CD4-positive, alpha-beta T cell treated with Interleukin-6 at 100 ng/mL for 8 hours (primary cell): ENCODE measurements around the gene VCAN.

Source experiments
- DNase-seq: peaks from one replicate; pipeline ENCODE4 v3.0.0-alpha.2; 2020; ENCODE audit warnings: mixed read lengths, low spot score

Gene VCAN

GRCh38 chr5:83498585-83498984 lies 27.0 kb downstream of the VCAN start:
- no peak for DNase-seq

DNA sequence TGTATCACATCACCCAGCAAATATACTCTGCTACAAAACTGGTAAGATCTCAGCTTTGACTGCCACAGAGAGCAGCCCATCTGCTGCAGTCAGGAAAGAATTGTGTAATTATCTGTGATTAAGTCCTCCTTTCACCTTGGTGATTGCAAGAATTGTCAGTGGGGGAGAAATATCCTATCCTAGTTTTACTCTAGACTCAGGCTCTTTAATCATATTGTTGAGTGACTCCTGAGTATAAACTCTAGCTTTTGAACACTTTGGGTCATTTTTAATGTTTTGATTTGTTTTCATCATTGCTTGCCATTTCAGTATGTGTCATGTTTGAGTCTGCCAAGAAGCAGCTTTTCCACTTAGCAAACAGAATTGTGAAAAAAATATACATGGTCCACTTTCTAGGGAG lies 32.1 kb downstream of the VCAN start:
- DNase-seq: no peak

DNA sequence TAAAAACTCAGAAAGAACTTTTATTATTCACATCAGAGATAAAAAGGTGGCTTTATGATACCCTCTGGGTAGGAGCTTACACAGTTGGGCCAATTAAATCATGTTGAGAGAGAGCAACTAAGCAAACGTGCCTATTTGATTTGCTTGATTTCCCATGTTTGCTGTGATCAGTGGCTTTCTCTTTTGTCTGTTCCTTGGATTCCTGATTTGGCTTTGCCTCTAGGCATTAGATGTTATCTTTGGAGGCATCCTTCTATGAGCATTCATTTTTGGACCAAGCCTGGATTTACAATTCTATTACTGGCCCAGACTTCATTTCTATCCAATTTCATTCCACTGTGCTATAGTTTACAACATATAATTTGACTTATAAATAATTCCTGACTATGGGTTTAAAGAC lies 35.9 kb downstream of the VCAN start:
- no peak for DNase-seq

- no peak for DNase-seq
Observed at GRCh38 chr5:83509540-83509939, 38.0 kb downstream of the VCAN start.

- DNase-seq: no peak
Observed at GRCh38 chr5:83510260-83510659, 38.7 kb downstream of the VCAN start.

GRCh38 chr5:83512061-83512745 lies 40.7 kb downstream of the VCAN start:
- DNase-seq: no peak

- no peak for DNase-seq
Observed at GRCh38 chr5:83513081-83513480, 41.5 kb downstream of the VCAN start.

DNA sequence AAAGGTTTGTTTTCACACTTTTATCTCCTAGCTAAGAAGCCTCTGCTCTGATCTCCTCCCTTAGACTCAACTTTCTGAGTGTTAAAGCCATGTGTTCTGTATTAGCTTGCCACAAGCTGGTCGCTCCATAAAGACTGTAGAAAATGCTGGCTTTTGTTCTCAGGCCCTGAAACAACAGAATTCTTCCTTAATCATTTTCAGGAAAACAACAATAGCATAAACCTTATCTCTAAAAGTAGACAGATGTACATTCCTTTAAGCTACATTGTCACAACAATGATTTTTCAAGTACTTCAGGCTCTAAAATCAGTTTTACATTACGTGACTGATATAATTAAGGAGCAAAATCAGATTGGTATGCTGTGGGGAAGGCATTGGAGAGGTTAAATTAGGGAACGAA lies 41.9 kb downstream of the VCAN start:
- no peak for DNase-seq

- DNase-seq: no peak
Observed at GRCh38 chr5:83516377-83516776, 44.8 kb downstream of the VCAN start.

GRCh38 chr5:83517072-83517687 lies 45.6 kb downstream of the VCAN start:
- DNase-seq: no peak

DNA sequence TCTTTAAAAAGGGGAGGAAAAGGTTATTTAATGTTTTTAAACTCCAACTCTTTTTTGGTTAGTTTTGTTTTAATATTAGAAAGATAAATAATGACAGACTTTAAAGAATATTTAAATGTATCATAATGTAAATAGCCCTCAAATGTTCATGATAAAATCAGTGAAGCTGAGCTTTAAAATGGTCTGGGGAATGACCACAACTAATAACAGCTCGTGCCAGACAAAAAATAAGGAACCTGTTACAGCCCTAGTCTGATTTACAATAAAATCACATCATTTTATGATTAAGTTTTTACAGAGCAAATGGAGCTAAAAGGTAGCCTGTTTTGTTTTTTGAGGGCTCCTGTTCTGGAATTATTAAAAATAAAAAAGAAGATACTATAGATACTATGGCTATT lies 46.1 kb downstream of the VCAN start:
- DNase-seq: no peak

GRCh38 chr5:83518319-83519061 lies 46.9 kb downstream of the VCAN start:
- no peak for DNase-seq

- no peak for DNase-seq
Observed at GRCh38 chr5:83522446-83522845, 50.9 kb downstream of the VCAN start.

DNA sequence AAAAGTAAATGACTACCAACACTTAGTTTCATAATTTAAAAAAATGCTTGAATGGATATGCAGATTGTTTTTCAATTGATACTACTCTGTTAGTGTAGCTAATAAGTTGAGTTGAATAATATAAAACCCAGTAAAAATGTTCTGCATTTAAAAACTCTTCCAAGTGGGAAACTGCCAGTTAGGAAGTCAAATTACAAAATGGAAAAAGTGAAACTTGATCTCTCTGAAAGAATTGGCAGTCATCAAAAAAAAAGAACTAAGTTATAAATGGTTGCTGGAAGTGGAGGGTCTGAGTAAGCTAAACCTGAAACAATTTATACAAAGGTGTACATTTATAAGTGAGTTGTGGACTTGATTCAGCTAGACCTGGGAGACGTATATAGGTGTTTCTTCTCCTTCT lies 52.4 kb downstream of the VCAN start:
- DNase-seq: no peak

- no peak for DNase-seq
Observed at GRCh38 chr5:83524345-83524744, 52.8 kb downstream of the VCAN start.

- DNase-seq: no peak
Observed at GRCh38 chr5:83524991-83525390, 53.4 kb downstream of the VCAN start.

DNA sequence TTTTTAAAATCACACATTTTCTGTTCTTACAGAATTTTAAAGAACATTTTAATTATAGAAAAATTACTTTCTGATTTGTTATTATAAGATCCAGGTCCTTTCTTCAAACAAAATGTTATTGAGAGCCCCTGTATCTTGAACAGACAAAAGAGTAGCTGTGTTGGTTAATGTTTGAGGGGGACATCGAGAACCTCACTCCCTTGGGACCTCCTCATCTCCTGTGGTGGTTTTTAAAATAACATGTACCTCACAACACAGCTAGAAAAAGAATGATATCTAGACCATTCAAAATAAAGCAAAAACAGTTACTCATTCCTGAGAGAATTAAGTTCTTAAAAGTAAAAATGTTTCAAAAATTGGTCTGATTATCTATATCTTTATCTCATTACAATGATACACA lies 54.7 kb downstream of the VCAN start:
- DNase-seq: no peak

- DNase-seq: no peak
Observed at GRCh38 chr5:83527221-83527620, 55.7 kb downstream of the VCAN start.

DNA sequence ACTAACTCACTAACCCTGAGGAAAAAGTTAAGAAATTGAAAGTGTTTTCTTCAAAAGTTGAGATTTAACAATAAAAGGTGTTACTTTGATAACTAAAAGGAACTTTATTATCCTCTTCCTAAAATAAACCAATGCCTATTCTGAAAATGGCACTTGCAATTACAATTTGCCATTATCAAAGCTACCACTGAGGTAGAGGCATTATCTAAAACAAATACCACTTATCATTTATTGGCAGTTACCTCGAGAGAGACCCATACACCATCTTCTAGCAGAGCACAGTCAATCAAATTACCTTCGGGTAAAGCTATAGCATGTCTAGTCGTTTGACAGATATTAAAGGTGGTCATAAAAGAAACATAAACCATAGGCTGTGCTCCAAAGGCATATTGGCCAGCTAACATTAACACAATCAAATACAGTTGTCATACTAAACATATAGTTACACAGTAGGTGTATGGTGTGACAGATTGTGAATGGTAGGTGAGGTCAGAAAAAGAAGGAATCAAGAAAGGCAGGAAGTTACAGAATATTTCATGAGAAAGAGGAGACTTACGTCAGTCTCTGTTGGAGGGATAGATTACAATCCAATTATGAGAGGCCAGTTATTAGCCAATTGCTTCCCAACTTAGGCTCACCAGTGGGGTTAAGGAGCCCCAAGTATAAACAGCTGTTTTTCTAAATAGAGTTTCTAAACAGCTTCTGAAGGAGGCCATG lies 56.3 kb downstream of the VCAN start:
- no peak for DNase-seq

DNA sequence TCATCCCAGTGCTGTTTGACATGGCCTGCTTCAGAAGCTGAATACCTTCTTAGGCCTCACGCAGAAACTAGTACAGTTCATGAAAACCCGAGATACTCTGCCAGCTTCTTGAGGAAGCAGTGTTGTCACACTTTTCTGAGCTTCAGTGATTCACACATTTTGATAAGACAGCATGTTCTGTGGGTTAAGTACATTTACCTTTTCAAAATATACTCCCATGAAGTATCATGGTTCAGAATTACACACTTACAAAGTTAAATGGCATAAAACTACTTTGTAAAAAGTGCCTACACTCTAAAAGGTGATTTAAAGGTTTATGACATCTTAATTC lies 56.9 kb downstream of the VCAN start:
- DNase-seq: no peak

DNA sequence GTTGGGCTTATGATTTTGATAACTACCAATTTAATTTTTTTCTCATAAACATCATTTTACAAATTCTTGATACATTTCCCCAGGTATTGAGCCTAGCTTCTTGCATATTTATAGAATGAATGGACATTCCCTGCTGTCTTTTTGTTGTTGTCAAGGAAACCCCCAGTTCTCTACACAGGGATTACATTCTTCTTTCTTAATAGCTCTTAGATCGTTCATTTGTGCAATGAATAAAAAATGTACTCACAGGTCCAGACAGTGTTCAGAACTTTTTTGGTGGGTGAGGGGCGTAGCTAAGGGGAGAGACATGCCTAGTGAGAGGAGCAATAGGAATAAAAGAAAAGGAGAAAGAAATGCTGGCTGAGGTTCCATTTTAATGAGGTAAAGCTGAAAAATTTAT lies 58.6 kb downstream of the VCAN start:
- no peak for DNase-seq

DNA sequence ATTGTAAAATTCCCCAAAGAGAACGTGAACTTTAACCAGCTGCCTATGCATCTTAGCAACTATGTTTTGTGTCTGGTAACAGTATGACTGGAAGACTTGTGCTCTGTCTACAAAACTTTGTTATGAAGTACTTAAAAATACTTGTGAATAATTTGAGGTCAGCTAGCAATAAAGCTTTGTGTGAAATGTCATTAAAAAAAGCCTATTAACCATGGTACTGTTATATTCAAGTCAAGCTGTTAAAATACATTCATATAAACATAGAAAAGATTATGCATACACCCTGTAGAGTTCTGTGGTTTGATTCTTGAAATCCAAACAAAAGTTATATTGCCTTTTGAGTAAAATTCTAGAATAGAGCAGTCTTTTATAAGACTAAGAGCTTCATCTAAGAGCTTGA lies 60.1 kb downstream of the VCAN start:
- no peak for DNase-seq
